ENCODE measurements around the gene FBXW10.
"Not testable (repeated sequence)": the region's sequence is repeated elsewhere in the genome, so short reads cannot be mapped to it uniquely, and the experiment has no call there.

Gene FBXW10

DNA sequence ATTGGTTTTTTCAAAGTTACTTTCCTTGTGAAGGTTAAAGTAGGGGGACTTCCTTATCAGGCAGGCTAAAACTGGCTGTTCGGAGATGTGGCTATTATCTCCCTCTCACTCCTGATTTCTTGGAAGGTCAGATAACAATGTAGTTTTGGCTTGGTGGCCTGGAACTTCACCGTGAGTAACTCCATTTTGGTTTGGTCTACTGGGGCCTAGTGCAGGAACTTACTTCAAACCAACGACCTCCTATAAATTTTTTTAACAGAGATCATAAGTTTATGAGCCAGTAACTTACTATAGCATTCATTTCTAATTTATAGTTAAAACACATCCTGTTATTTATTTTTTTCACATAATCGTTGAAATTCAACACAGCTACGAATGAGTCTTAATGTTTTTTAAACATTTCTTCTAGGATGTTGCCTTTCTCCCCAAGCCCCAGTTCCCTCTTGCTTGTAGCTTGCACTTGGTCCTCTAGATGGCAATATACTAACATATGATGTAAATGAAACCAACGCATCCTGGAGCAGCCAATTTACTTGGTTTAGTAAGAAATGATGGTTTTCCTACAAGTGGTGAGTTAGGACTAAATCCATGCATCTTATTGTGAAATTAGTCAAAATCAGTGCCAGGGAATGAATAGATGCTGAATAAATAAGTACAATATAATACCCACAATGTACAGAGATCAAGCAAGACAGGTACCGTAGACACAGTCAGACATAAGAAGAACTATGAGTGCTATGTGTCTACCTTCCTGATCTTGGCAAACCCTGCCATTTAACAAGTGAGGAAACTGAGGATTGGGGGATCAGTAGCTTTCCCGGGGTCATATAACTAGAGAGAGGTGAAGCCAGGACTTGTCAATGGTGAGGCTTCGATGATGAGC is 72.9 kb downstream of the FBXW10 start:
- peaks cover 12% of the 10 kb centered on the region for H3K9me3 Mint-ChIP-seq
- H3K27me3 Mint-ChIP-seq (ENCODE audit: low read depth, poor library complexity); H3K4me1 Mint-ChIP-seq; H3K27ac Mint-ChIP-seq; H3K4me3 Mint-ChIP-seq; H3K36me3 Mint-ChIP-seq (ENCODE audit: low read depth): not testable (repeated sequence)
- peak; percentile 29 for DNase-seq
- TF ChIP-seq, protein P1, sequence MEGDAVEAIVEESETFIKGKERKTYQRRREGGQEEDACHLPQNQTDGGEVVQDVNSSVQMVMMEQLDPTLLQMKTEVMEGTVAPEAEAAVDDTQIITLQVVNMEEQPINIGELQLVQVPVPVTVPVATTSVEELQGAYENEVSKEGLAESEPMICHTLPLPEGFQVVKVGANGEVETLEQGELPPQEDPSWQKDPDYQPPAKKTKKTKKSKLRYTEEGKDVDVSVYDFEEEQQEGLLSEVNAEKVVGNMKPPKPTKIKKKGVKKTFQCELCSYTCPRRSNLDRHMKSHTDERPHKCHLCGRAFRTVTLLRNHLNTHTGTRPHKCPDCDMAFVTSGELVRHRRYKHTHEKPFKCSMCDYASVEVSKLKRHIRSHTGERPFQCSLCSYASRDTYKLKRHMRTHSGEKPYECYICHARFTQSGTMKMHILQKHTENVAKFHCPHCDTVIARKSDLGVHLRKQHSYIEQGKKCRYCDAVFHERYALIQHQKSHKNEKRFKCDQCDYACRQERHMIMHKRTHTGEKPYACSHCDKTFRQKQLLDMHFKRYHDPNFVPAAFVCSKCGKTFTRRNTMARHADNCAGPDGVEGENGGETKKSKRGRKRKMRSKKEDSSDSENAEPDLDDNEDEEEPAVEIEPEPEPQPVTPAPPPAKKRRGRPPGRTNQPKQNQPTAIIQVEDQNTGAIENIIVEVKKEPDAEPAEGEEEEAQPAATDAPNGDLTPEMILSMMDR (IDR thresholded peaks at IDR 0.05), result peak; percentile 66

DNA sequence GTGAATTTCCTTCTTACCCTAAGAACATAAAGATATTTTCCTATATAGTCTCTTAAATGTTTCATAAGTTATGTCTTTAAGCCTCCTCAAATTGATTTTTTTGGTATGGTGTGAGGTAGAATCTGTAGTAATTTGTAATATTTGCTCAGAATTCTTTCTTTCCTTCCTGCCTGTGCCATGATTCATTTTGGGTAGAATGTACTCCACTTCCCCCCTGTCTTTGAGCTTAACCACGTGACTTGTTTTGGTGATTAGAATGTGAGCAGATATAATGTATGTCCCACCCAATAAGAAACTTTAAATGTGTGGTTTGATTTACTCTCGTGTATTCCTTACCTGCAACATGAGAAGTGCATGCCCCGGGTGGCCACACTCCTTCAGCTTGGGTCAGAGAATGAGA is 77.6 kb downstream of the FBXW10 start:
- H3K9me3 Mint-ChIP-seq; H3K27me3 Mint-ChIP-seq (ENCODE audit: low read depth, poor library complexity); H3K36me3 Mint-ChIP-seq (ENCODE audit: low read depth); H3K4me3 Mint-ChIP-seq; H3K4me1 Mint-ChIP-seq; H3K27ac Mint-ChIP-seq; DNase-seq: not testable (repeated sequence)

DNA sequence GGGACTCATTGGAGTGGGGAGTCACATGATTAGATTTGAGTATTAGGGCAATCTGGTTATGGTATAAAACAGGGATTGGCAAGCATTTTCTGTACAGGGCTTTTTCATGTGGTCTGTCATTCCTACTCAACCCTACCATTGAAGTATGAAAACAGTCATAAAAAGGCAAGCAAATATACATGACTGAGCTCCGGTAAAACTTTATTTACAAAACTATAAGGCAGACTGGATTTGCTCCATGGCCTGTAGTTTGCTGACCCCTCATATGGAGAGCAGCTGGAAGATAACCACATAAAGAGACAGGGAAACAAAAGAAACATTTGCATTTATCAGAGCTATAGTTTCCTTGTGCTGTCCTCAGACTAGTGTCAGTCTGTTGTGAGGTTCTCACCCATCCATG is 83.8 kb downstream of the FBXW10 start:
- H3K9me3 Mint-ChIP-seq; H3K27ac Mint-ChIP-seq; DNase-seq; H3K4me1 Mint-ChIP-seq; H3K36me3 Mint-ChIP-seq (ENCODE audit: low read depth); H3K27me3 Mint-ChIP-seq (ENCODE audit: low read depth, poor library complexity); H3K4me3 Mint-ChIP-seq: not testable (repeated sequence)
